COLO829 (cell line): ENCODE results near the gene SNF8.

Experiments
- DNase-seq: peaks from one replicate; pipeline ENCODE4 v3.0.0; 2012; ENCODE audit warnings: low spot score

The SNF8 gene

GRCh38 chr17:48890086-48890485, 54.6 kb downstream of the SNF8 start:
- no peak for DNase-seq

- DNase-seq, result no peak
Measured at GRCh38 chr17:48883171-48883570, 61.5 kb downstream of the SNF8 start.

- no peak for DNase-seq
Measured at GRCh38 chr17:48882272-48882671, 62.4 kb downstream of the SNF8 start.
